Right forelimb (tissue), 1 donor: ENCODE results near the gene OSBPL9.
"Not testable (repeated sequence)": the region's sequence is repeated elsewhere in the genome, so short reads cannot be mapped to it uniquely, and the experiment has no call there.

Experiments
- DNase-seq: peaks from one replicate; pipeline ENCODE4 v3.0.0-alpha.2; 2018

OSBPL9 gene

GRCh38 chr1:51641096-51641495 lies 24.2 kb downstream of the OSBPL9 start:
- no peak for DNase-seq

GRCh38 chr1:51642739-51643142 lies 25.8 kb downstream of the OSBPL9 start:
- no peak for DNase-seq

- DNase-seq, result no peak
Observed at GRCh38 chr1:51643362-51643761, 26.5 kb downstream of the OSBPL9 start.

- DNase-seq, result no peak
Observed at GRCh38 chr1:51644020-51644419, 27.1 kb downstream of the OSBPL9 start.

GRCh38 chr1:51644533-51645197 lies 27.8 kb downstream of the OSBPL9 start:
- DNase-seq, result no peak

- DNase-seq, result not testable (repeated sequence)
Observed at GRCh38 chr1:51646592-51646991, 29.7 kb downstream of the OSBPL9 start.

GRCh38 chr1:51648180-51649109 lies 31.6 kb downstream of the OSBPL9 start:
- DNase-seq, result no peak

GRCh38 chr1:51649593-51650091 lies 32.8 kb downstream of the OSBPL9 start:
- DNase-seq, result no peak

- no peak for DNase-seq
Observed at GRCh38 chr1:51650198-51650597, 33.3 kb downstream of the OSBPL9 start.

- no peak for DNase-seq
Observed at GRCh38 chr1:51651552-51651942, 34.7 kb downstream of the OSBPL9 start.

- DNase-seq, result no peak
Observed at GRCh38 chr1:51652599-51652998, 35.7 kb downstream of the OSBPL9 start.

- no peak for DNase-seq
Observed at GRCh38 chr1:51653127-51653526, 36.2 kb downstream of the OSBPL9 start.

- no peak for DNase-seq
Observed at GRCh38 chr1:51654000-51654399, 37.1 kb downstream of the OSBPL9 start.

- DNase-seq, result no peak
Observed at GRCh38 chr1:51656374-51656773, 39.5 kb downstream of the OSBPL9 start.

- no peak for DNase-seq
Observed at GRCh38 chr1:51660580-51660979, 43.7 kb downstream of the OSBPL9 start.

- no peak for DNase-seq
Observed at GRCh38 chr1:51661081-51661518, 44.2 kb downstream of the OSBPL9 start.

- DNase-seq, result no peak
Observed at GRCh38 chr1:51663105-51663504, 46.2 kb downstream of the OSBPL9 start.

GRCh38 chr1:51663721-51664120 lies 46.8 kb downstream of the OSBPL9 start:
- DNase-seq, result no peak

- no peak for DNase-seq
Observed at GRCh38 chr1:51664421-51665240, 47.7 kb downstream of the OSBPL9 start.

- no peak for DNase-seq
Observed at GRCh38 chr1:51666478-51666877, 49.6 kb downstream of the OSBPL9 start.

GRCh38 chr1:51667561-51667960 lies 50.7 kb downstream of the OSBPL9 start:
- DNase-seq, result no peak

- no peak for DNase-seq
Observed at GRCh38 chr1:51669272-51669671, 52.4 kb downstream of the OSBPL9 start.

GRCh38 chr1:51669816-51670215 lies 52.9 kb downstream of the OSBPL9 start:
- no peak for DNase-seq
